Fibroblast of villous mesenchyme (primary cell): ENCODE measurements around the gene CACNA1C. TPM values are rescaled to one million over a fixed set of nuclear protein-coding genes. Genes with fewer than 3 reads are reported as not detected.

ENCODE experiments used
- DNase-seq: peaks from one replicate; pipeline ENCODE4 v3.0.0-alpha.2; 2010; ENCODE audit warnings: low read depth
- H3K4me3 ChIP-seq: 2 replicates; pipeline ENCODE4 v1.5.1; 2011; ENCODE audit warnings: low read depth, mild to moderate bottlenecking, low read length
- CTCF ChIP-seq: IDR thresholded peaks from 2 replicates; pipeline ENCODE4 v1.5.1; 2012; ENCODE audit warnings: low read depth, mild to moderate bottlenecking, low read length; ENCODE audit not compliant: insufficient read depth
- total RNA-seq: library from RNA; depleted of rRNA; stranded (reverse); fragments of >200 nt; gene quantifications from 2 replicates; pipeline ENCODE4 v1.2.3, GENCODE V29; 2012

The CACNA1C gene
- total RNA-seq, 1 donor: 11.7 TPM

GRCh38 chr12:2574355-2574935, 521.7 kb downstream of the CACNA1C start:
- no peak for TF ChIP-seq CTCF
- H3K4me3 ChIP-seq: no peak overlapping the region
- no peak for DNase-seq

- DNase-seq: no peak
These were observed 522.5 kb downstream of the CACNA1C start for GRCh38 chr12:2575245-2575644.

GRCh38 chr12:2578211-2578610, 525.4 kb downstream of the CACNA1C start:
- no peak overlapping the region for H3K4me3 ChIP-seq

More at GRCh38 chr12:2575245-2575644, 522.5 kb downstream of the CACNA1C start:
- no peak overlapping the region for H3K4me3 ChIP-seq
- TF ChIP-seq CTCF: no peak

GRCh38 chr12:2578772-2579171, 526.0 kb downstream of the CACNA1C start:
- DNase-seq: no peak
- no peak overlapping the region for H3K4me3 ChIP-seq
- no peak for TF ChIP-seq CTCF

More at GRCh38 chr12:2578211-2578610, 525.4 kb downstream of the CACNA1C start:
- DNase-seq: no peak
- TF ChIP-seq CTCF: no peak

GRCh38 chr12:2580821-2581220, 528.0 kb downstream of the CACNA1C start:
- peak; percentile 7 for DNase-seq
- TF ChIP-seq CTCF: no peak

GRCh38 chr12:2581293-2582045, 528.7 kb downstream of the CACNA1C start:
- H3K4me3 ChIP-seq: no peak overlapping the region
- DNase-seq: no peak
- TF ChIP-seq CTCF: no peak

More at GRCh38 chr12:2580821-2581220, 528.0 kb downstream of the CACNA1C start:
- H3K4me3 ChIP-seq: no peak overlapping the region
